Stimulated activated CD8-positive, alpha-beta memory T cell treated with anti-CD3 and anti-CD28 coated beads, Interleukin-4, amount 100 ng/mL, for 1 hour (primary cell): ENCODE data around the gene OMA1.
"Not testable (repeated sequence)": the region's sequence is repeated elsewhere in the genome, so short reads cannot be mapped to it uniquely, and the experiment has no call there.

Source experiments
- DNase-seq, 2 donors: peaks; one replicate each; pipeline ENCODE4 v3.0.0-alpha.2; 2020; ENCODE audit warnings: low read depth in 2 of 2, low spot score in 1 of 2

The OMA1 gene

GRCh38 chr1:58528518-58528917 is 18.0 kb downstream of the OMA1 start:
- DNase-seq: no peak

- DNase-seq: no peak
Observed at GRCh38 chr1:58524353-58524945, 22.1 kb downstream of the OMA1 start.

- DNase-seq: no peak
Observed at GRCh38 chr1:58515794-58516401, 30.6 kb downstream of the OMA1 start.

GRCh38 chr1:58513956-58514355 is 32.6 kb downstream of the OMA1 start:
- no peak for DNase-seq

- no peak for DNase-seq
Observed at GRCh38 chr1:58508629-58509028, 37.9 kb downstream of the OMA1 start.

- DNase-seq: no peak
Observed at GRCh38 chr1:58505286-58505685, 41.2 kb downstream of the OMA1 start.

GRCh38 chr1:58502519-58502918 is 44.0 kb downstream of the OMA1 start:
- no peak for DNase-seq

GRCh38 chr1:58500043-58500442 is 46.5 kb downstream of the OMA1 start:
- DNase-seq: no peak

GRCh38 chr1:58497499-58497898 is 49.0 kb downstream of the OMA1 start:
- no peak for DNase-seq

- no peak for DNase-seq
Observed at GRCh38 chr1:58496042-58496441, 50.5 kb downstream of the OMA1 start.

GRCh38 chr1:58488914-58489313 is 57.6 kb downstream of the OMA1 start:
- not testable (repeated sequence) for DNase-seq

GRCh38 chr1:58487002-58487401 is 59.5 kb downstream of the OMA1 start:
- no peak for DNase-seq

- DNase-seq: no peak
Observed at GRCh38 chr1:58481962-58482361, 64.6 kb downstream of the OMA1 start.

GRCh38 chr1:58480191-58480590 is 66.3 kb downstream of the OMA1 start:
- DNase-seq: no peak

GRCh38 chr1:58477390-58477789 is 69.1 kb downstream of the OMA1 start:
- DNase-seq: no peak

GRCh38 chr1:58476179-58476578 is 70.3 kb downstream of the OMA1 start:
- DNase-seq: no peak

- DNase-seq: no peak
Observed at GRCh38 chr1:58469476-58469875, 77.0 kb downstream of the OMA1 start.

- no peak for DNase-seq
Observed at GRCh38 chr1:58469016-58469415, 77.5 kb downstream of the OMA1 start.

GRCh38 chr1:58468612-58469011 is 77.9 kb downstream of the OMA1 start:
- no peak for DNase-seq

GRCh38 chr1:58466630-58467241 is 79.8 kb downstream of the OMA1 start:
- no peak for DNase-seq

GRCh38 chr1:58465825-58466629 is 80.5 kb downstream of the OMA1 start:
- no peak for DNase-seq

GRCh38 chr1:58465176-58465575 is 81.3 kb downstream of the OMA1 start:
- no peak for DNase-seq
